PC-3 (cell line): ENCODE measurements around the gene KRT83. TPM values are rescaled to one million over a fixed set of nuclear protein-coding genes. Genes with fewer than 3 reads are reported as not detected.
A peak's percentile ranks its signal among the peaks of the same experiment; 100 is the strongest.

Source experiments
- ATAC-seq: fragments of 200-7000 bp; cut with Tn5 transposase; 2 replicates; pipeline ENCODE4 v1.9.1; 2020; ENCODE audit warnings: mild to moderate bottlenecking, moderate library complexity
- BruUV-seq: library from RNA; stranded (reverse); fragments of 400-500 nt; replicated peaks from 2 replicates; lab custom pipeline; 2021; lab: Mats Ljungman, UMichigan
- CTCF ChIA-PET: fragments of 300-600 bp; sonication (Branson Sonifier 250); formaldehyde crosslinking; loops from one replicate; lab custom pipeline; 2022; ENCODE audit warnings: antibody characterized with exemption; lab: Charles Lee
- POLR2A ChIA-PET: fragments of 300-600 bp; sonication (Branson Sonifier 250); formaldehyde crosslinking; loops from one replicate; lab custom pipeline; 2022; ENCODE audit warnings: antibody characterized with exemption; ENCODE audit not compliant: unreplicated experiment; lab: Charles Lee
- DNase-seq: peaks from one replicate; pipeline ENCODE4 v3.0.0-alpha.2; 2015
- H2AFZ ChIP-seq: fragments of 300-600 bp; sonication (generic); 2 replicates; pipeline ENCODE4 v1.6.0; 2016; ENCODE audit warnings: antibody characterized with exemption, low read length
- H3F3A ChIP-seq: fragments of 300-600 bp; sonication (generic); one replicate; pipeline ENCODE4 v1.6.0; 2017; ENCODE audit warnings: antibody characterized with exemption, low read length, control low read depth, mild to moderate bottlenecking; ENCODE audit not compliant: unreplicated experiment
- H3K27ac ChIP-seq: fragments of 300-600 bp; sonication (generic); 2 replicates; pipeline ENCODE4 v1.5.1; 2016; ENCODE audit warnings: mild to moderate bottlenecking, low read length
- H3K27me3 ChIP-seq: fragments of 300-600 bp; sonication (generic); 2 replicates; pipeline ENCODE4 v1.6.1; 2016; ENCODE audit warnings: low read length, mixed read lengths
- H3K36me3 ChIP-seq: fragments of 300-600 bp; sonication (generic); 2 replicates; pipeline ENCODE4 v1.6.1; 2016; ENCODE audit warnings: low read depth, mixed run types, low read length, mixed read lengths
- H3K4me1 ChIP-seq: fragments of 300-600 bp; sonication (generic); 2 replicates; pipeline ENCODE4 v1.5.1; 2016; ENCODE audit warnings: low read length; ENCODE audit not compliant: insufficient read depth
- H3K4me2 ChIP-seq: fragments of 300-600 bp; sonication (generic); 2 replicates; pipeline ENCODE4 v1.6.0; 2016; ENCODE audit warnings: low read length
- H3K4me3 ChIP-seq: fragments of 300-600 bp; sonication (generic); 2 replicates; pipeline ENCODE4 v1.5.1; 2016; ENCODE audit warnings: mild to moderate bottlenecking, low read length, mixed read lengths
- H3K79me2 ChIP-seq: fragments of 300-600 bp; sonication (generic); 2 replicates; pipeline ENCODE4 v1.6.1; 2017; ENCODE audit warnings: low read length, mixed read lengths
- H3K9ac ChIP-seq: fragments of 300-600 bp; sonication (generic); 2 replicates; pipeline ENCODE4 v1.6.0; 2016; ENCODE audit warnings: mild to moderate bottlenecking, low read length
- H3K9me2 ChIP-seq: fragments of 300-600 bp; sonication (generic); replicated peaks from 2 replicates; pipeline ENCODE4 v1.6.1; 2016; ENCODE audit warnings: mixed run types, low read length, mixed read lengths
- H3K9me3 ChIP-seq: fragments of 300-600 bp; sonication (generic); 2 replicates; pipeline ENCODE4 v1.6.1; 2016; ENCODE audit warnings: low read length, mixed read lengths
- H4K20me1 ChIP-seq: fragments of 300-600 bp; sonication (generic); 2 replicates; pipeline ENCODE4 v1.6.1; 2016; ENCODE audit warnings: low read length, mixed read lengths
- EZH2 ChIP-seq: fragments of 300-600 bp; sonication (generic); IDR thresholded peaks from one replicate; pipeline ENCODE4 v1.6.1; 2017; ENCODE audit warnings: antibody characterized with exemption, mild to moderate bottlenecking, low read length; ENCODE audit not compliant: unreplicated experiment
- EZH2phosphoT487 ChIP-seq: fragments of 300-600 bp; sonication (generic); IDR thresholded peaks from 2 replicates; pipeline ENCODE4 v1.6.1; 2018; ENCODE audit warnings: mild to moderate bottlenecking, antibody characterized with exemption, low read length, borderline replicate concordance
- intact Hi-C: fragments of 100-400 bp; cut with micrococcal nuclease; formaldehyde crosslinking; loops from 2 replicates; pipeline ENCODE4 v1.9.0; 2023
- total RNA-seq: library from RNA; depleted of rRNA; stranded (reverse); fragments of >200 nt; gene quantifications from 2 replicates; pipeline ENCODE4 v1.2.3, GENCODE V29; 2014
- TF ChIP-seq, protein P1 (sequence below): fragments of 300-600 bp; sonication (generic); conservative IDR thresholded peaks from 2 replicates; pipeline ENCODE4 v1.5.1; 2017; ENCODE audit warnings: antibody characterized with exemption, low read depth, mild to moderate bottlenecking, low read length

The KRT83 gene
- total RNA-seq, 1 experiment from 2014 or later: 0.33 TPM

DNA sequence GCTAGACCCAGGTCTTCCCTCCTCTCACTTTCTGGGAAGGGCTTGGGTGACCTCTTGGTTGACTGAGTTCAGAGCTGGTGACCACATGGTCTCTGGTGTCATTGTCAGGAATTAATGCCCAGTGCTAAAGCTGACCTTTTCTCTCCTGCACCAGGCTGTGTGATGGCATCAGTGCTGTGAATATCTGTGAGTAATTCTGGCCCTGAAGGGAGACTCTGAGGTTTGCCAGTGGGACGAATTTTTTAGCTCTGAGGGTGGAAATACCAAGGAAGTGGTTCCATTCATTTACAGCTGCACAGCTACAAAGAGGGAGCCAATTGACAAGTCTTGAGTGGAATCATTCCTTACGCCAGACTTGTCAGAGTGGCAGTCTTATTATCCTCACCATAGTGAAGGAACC, 53.0 kb downstream of the KRT83 start:
- no peaks in the 10 kb centered on the region for H3F3A ChIP-seq
- TF ChIP-seq EZH2 (no peak), EZH2phosphoT487 (no peak)
- TF ChIP-seq, protein P1, sequence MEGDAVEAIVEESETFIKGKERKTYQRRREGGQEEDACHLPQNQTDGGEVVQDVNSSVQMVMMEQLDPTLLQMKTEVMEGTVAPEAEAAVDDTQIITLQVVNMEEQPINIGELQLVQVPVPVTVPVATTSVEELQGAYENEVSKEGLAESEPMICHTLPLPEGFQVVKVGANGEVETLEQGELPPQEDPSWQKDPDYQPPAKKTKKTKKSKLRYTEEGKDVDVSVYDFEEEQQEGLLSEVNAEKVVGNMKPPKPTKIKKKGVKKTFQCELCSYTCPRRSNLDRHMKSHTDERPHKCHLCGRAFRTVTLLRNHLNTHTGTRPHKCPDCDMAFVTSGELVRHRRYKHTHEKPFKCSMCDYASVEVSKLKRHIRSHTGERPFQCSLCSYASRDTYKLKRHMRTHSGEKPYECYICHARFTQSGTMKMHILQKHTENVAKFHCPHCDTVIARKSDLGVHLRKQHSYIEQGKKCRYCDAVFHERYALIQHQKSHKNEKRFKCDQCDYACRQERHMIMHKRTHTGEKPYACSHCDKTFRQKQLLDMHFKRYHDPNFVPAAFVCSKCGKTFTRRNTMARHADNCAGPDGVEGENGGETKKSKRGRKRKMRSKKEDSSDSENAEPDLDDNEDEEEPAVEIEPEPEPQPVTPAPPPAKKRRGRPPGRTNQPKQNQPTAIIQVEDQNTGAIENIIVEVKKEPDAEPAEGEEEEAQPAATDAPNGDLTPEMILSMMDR: no peak
- no peaks in the 10 kb centered on the region for H3K27me3 ChIP-seq
- H4K20me1 ChIP-seq: no peaks in the 10 kb centered on the region
- H2AFZ ChIP-seq: no peak overlapping the region
- no peak overlapping the region for H3K9ac ChIP-seq
- POLR2A ChIA-PET: no interaction called here
- CTCF ChIA-PET: no interaction called here
- no peak overlapping the region for H3K4me3 ChIP-seq
- ATAC-seq: no peak
- no peaks in the 10 kb centered on the region for H3K9me2 ChIP-seq
- H3K9me3 ChIP-seq: no peaks in the 10 kb centered on the region
- DNase-seq: peak; percentile 25
- H3K4me1 ChIP-seq: no peaks in the 10 kb centered on the region
- no TSS peak for BruUV-seq
- H3K36me3 ChIP-seq: no peaks in the 10 kb centered on the region
- no peak overlapping the region for H3K27ac ChIP-seq
- H3K79me2 ChIP-seq: no peaks in the 10 kb centered on the region
- intact Hi-C loops: no loop called here
- H3K4me2 ChIP-seq: no peak overlapping the region

DNA sequence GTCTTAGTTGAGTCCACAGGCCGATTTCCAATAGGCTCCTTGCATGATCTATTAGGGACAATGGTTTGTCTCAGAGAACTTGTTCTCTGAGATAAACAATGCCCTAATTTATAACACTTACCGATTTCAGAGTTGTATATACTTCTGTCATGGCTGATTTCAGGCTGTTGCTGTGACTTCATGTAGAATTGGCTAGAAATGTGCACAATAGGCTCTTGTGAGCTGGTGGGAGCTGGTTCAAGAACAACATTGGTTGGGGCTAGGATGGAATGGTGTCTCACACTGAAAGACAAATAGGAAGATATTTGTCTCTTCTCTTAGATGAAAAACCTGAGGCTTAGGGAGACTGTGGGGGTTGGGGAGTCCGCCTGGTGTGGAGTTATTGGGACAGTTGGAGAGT, 53.5 kb downstream of the KRT83 start:
- H3K36me3 ChIP-seq: no peaks in the 10 kb centered on the region
- ATAC-seq: no peak
- H3K4me2 ChIP-seq: no peak overlapping the region
- no peaks in the 10 kb centered on the region for H4K20me1 ChIP-seq
- H3K9ac ChIP-seq: no peak overlapping the region
- intact Hi-C loops: no loop called here
- no peak for DNase-seq
- no peaks in the 10 kb centered on the region for H3K79me2 ChIP-seq
- no peaks in the 10 kb centered on the region for H3K27me3 ChIP-seq
- BruUV-seq: no TSS peak
- no peaks in the 10 kb centered on the region for H3K9me2 ChIP-seq
- no peak overlapping the region for H2AFZ ChIP-seq
- no peak for TF ChIP-seq EZH2phosphoT487
- TF ChIP-seq EZH2: no peak
- TF ChIP-seq, protein P1: no peak
- H3K4me1 ChIP-seq: no peaks in the 10 kb centered on the region
- CTCF ChIA-PET: no interaction called here
- H3K4me3 ChIP-seq: no peak overlapping the region
- H3K9me3 ChIP-seq: no peaks in the 10 kb centered on the region
- H3K27ac ChIP-seq: no peak overlapping the region
- no peaks in the 10 kb centered on the region for H3F3A ChIP-seq
- POLR2A ChIA-PET: no interaction called here

- TF ChIP-seq, protein P1: no peak
- TF ChIP-seq EZH2phosphoT487: no peak
- no peak for TF ChIP-seq EZH2
- no peaks in the 10 kb centered on the region for H3K27me3 ChIP-seq
- H3F3A ChIP-seq: no peaks in the 10 kb centered on the region
- ChIA-PET POLR2A (no interaction called here), CTCF (no interaction called here)
- H3K4me3 ChIP-seq: no peak overlapping the region
- no peak overlapping the region for H3K27ac ChIP-seq
- no peaks in the 10 kb centered on the region for H3K79me2 ChIP-seq
- no peaks in the 10 kb centered on the region for H3K36me3 ChIP-seq
- H3K4me1 ChIP-seq: no peaks in the 10 kb centered on the region
- ATAC-seq (no peak), DNase-seq (no peak)
- no TSS peak for BruUV-seq
- H2AFZ ChIP-seq: no peak overlapping the region
- no peaks in the 10 kb centered on the region for H3K9me3 ChIP-seq
- no peaks in the 10 kb centered on the region for H4K20me1 ChIP-seq
- no peak overlapping the region for H3K4me2 ChIP-seq
- H3K9me2 ChIP-seq: no peaks in the 10 kb centered on the region
- intact Hi-C loops: no loop called here
- H3K9ac ChIP-seq: no peak overlapping the region
Observed at GRCh38 chr12:52267266-52267665, 53.9 kb downstream of the KRT83 start.
